Liver (tissue), 9 donors: Measurements from ENCODE around the gene NF1. TPM values are rescaled to one million over a fixed set of nuclear protein-coding genes. Genes with fewer than 3 reads are reported as not detected.
A peak's percentile ranks its signal among the peaks of the same experiment; 100 is the strongest.

Source experiments
- DNase-seq: peaks from one replicate; pipeline ENCODE4 v3.0.0-alpha.2; 2017; ENCODE audit warnings: low spot score
- H3K27ac ChIP-seq, 2 donors: one replicate each; pipeline ENCODE4 v1.7.0; 2013; ENCODE audit warnings: inconsistent platforms in 2 of 2, low read length in 2 of 2, control low read depth in 1 of 2, low read depth in 1 of 2, mild to moderate bottlenecking in 1 of 2
- H3K27me3 ChIP-seq, 4 donors: one replicate each; pipeline versions ENCODE4 v1.6.1 to v1.7.0; 2013; ENCODE audit warnings: low read length in 3 of 4, inconsistent platforms in 1 of 4, mild to moderate bottlenecking in 1 of 4, moderate library complexity in 1 of 4; ENCODE audit not compliant: control insufficient read depth in 4 of 4, insufficient read depth in 4 of 4
- H3K36me3 ChIP-seq, 4 donors: one replicate each; pipeline versions ENCODE4 v1.6.1 to v1.7.0; 2013; ENCODE audit warnings: low read length in 3 of 4, mild to moderate bottlenecking in 3 of 4, low read depth in 1 of 4, moderate library complexity in 1 of 4; ENCODE audit not compliant: control insufficient read depth in 4 of 4, insufficient read depth in 3 of 4
- H3K4me1 ChIP-seq, 4 donors: one replicate each; pipeline versions ENCODE4 v1.6.1 to v1.7.0; 2013; ENCODE audit warnings: low read length in 3 of 4, mild to moderate bottlenecking in 3 of 4, moderate library complexity in 1 of 4; ENCODE audit not compliant: control insufficient read depth in 4 of 4, insufficient read depth in 4 of 4
- H3K4me3 ChIP-seq, 3 donors: one replicate each; pipeline versions ENCODE4 v1.6.1 to v1.7.0; 2013; ENCODE audit warnings: low read length in 3 of 3, control low read depth in 1 of 3, low read depth in 1 of 3, mild to moderate bottlenecking in 1 of 3
- H3K9ac ChIP-seq, 2 donors: one replicate each; pipeline ENCODE4 v1.7.0; 2013; ENCODE audit warnings: low read length in 2 of 2, mild to moderate bottlenecking in 2 of 2, moderate library complexity in 2 of 2, control low read depth in 1 of 2, low read depth in 1 of 2
- H3K9me3 ChIP-seq, 4 donors: one replicate each; pipeline versions ENCODE4 v1.6.1 to v1.7.0; 2013; ENCODE audit warnings: low read length in 3 of 4; ENCODE audit not compliant: control insufficient read depth in 4 of 4
- CTCF ChIP-seq: fragments of 150-350 bp; IDR thresholded peaks from 2 replicates; pipeline ENCODE4 v1.5.1; 2017; ENCODE audit warnings: improper control_type of control experiment, low read depth, low read length; ENCODE audit not compliant: missing input control
- EGR1 ChIP-seq, 2 donors: IDR thresholded peaks; 2 replicates each; pipeline ENCODE4 v1.6.1; 2016 to 2018; ENCODE audit warnings: antibody characterized with exemption in 2 of 2, low read depth in 2 of 2
- GABPA ChIP-seq, 2 donors: IDR thresholded peaks in 1 of 2; conservative IDR thresholded peaks in 1 of 2; 2 replicates each; pipeline ENCODE4 v1.6.1; 2016; ENCODE audit warnings: antibody characterized with exemption in 2 of 2, mild to moderate bottlenecking in 1 of 2, moderate library complexity in 1 of 2
- HNF4A ChIP-seq, 2 donors: conservative IDR thresholded peaks; 2 replicates each; pipeline ENCODE4 v1.6.1; 2016; ENCODE audit warnings: antibody characterized with exemption in 2 of 2, mild to moderate bottlenecking in 2 of 2
- JUND ChIP-seq, 2 donors: IDR thresholded peaks; 2 replicates each; pipeline ENCODE4 v1.6.1; 2016; ENCODE audit warnings: antibody characterized with exemption in 2 of 2
- MAX ChIP-seq: IDR thresholded peaks from 2 replicates; pipeline ENCODE4 v1.6.1; 2016; ENCODE audit warnings: antibody characterized with exemption
- REST ChIP-seq: IDR thresholded peaks from 2 replicates; pipeline ENCODE4 v1.6.1; 2016; ENCODE audit warnings: antibody characterized with exemption, mild to moderate bottlenecking
- SP1 ChIP-seq: IDR thresholded peaks from 2 replicates; pipeline ENCODE4 v1.6.1; 2018; ENCODE audit warnings: antibody characterized with exemption, mild to moderate bottlenecking
- WGBS: extraction: QIAGEN DNeasy Blood & Tissue Kit; methylation state at CpG from one replicate; pipeline ENCODE4 v1.1.7; 2013; 5-methylcytosine and 5-hydroxymethylcytosine counted together
- polyA plus RNA-seq, 2 donors: library from polyadenylated mRNA; stranded (reverse) in 1 of 2; unstranded in 1 of 2; fragments of 200-250 nt in 1 of 2; fragments of >200 nt in 1 of 2; fragmentation: Nextera tagmentation in 1 of 2; extraction: Ambion mirVana in 1 of 2; gene quantifications; one replicate each; pipeline versions ENCODE4 v1.2.1 to v1.2.3, GENCODE V29; 2013 to 2015
- total RNA-seq, 2 donors: library from RNA; depleted of rRNA; stranded (reverse); fragments of >200 nt; gene quantifications; one replicate each; pipeline ENCODE4 v1.2.3, GENCODE V29; 2014
- donor health status: healthy.
- donor health status: healthy.
- donor health status: healthy.
- donor health status: healthy.
- donor health status: healthy.

The NF1 gene
- total and polyA plus RNA-seq, 4 donors = 4.6 to 42.6 (median 13.5) TPM

GRCh38 chr17:31116167-31116566 is 21.4 kb downstream of the NF1 start:
- 92% methylated on average over 4 of the region's 4 CpGs for WGBS
- DNase-seq = no peak

GRCh38 chr17:31122746-31123145 is 28.0 kb downstream of the NF1 start:
- H3K27ac ChIP-seq = no peak overlapping the region
- no peaks in the 10 kb centered on the region for H3K27me3 ChIP-seq
- no peaks in the 10 kb centered on the region for H3K9me3 ChIP-seq
- no peak for TF ChIP-seq REST
- TF ChIP-seq GABPA (IDR thresholded peaks at IDR 0.05 in 1 of 2, conservative IDR thresholded peaks at IDR 0.05 in 1 of 2) = no peak
- TF ChIP-seq EGR1 (IDR thresholded peaks at IDR 0.05; ENCODE audit: low read depth in 2 of 2) = no peak
- TF ChIP-seq CTCF = no peak
- no peak for TF ChIP-seq JUND (IDR thresholded peaks at IDR 0.05)
- TF ChIP-seq HNF4A (conservative IDR thresholded peaks at IDR 0.05) = no peak
- TF ChIP-seq SP1 = no peak
- H3K9ac ChIP-seq = no peak overlapping the region
- 90% methylated on average over 2 of the region's 2 CpGs for WGBS
- DNase-seq = no peak
- no peaks in the 10 kb centered on the region for H3K36me3 ChIP-seq
- H3K4me1 ChIP-seq = peaks cover 0 to 9% (median 3%) of the 10 kb centered on the region in 4 donors
- H3K4me3 ChIP-seq = no peak overlapping the region

More at GRCh38 chr17:31116167-31116566, 21.4 kb downstream of the NF1 start:
- Histone ChIP-seq H3K9me3 (no peaks in the 10 kb centered on the region), H3K9ac (no peak overlapping the region), H3K27ac (no peak overlapping the region), H3K36me3 (no peaks in the 10 kb centered on the region), H3K4me1 (peaks cover 0 to 2% (median 0%) of the 10 kb centered on the region in 4 donors), H3K4me3 (no peak overlapping the region), H3K27me3 (no peaks in the 10 kb centered on the region)
- TF ChIP-seq MAX = no peak
- TF ChIP-seq SP1 = no peak
- TF ChIP-seq HNF4A (conservative IDR thresholded peaks at IDR 0.05) = no peak

DNA sequence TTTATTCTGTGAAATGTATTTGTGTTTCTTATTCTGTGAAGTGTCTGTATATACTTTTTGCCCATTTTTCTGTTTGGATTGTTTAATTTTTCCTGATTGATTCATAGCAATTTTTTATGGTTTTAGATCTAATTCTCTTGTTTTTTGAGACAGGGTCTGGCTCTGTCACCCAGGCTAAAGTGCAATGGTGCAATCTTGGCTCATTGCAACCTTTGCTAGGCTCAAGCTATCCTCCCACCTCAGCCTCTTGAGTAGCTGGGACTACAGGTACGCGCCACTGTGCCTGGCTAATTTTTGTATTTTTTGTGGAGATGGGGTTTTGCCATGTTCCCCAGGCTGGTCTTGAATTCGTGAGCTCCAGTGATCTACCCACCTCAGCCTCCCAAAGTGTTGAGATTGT is 31.5 kb downstream of the NF1 start:
- H3K4me1 ChIP-seq = peaks cover 3 to 22% (median 16%) of the 10 kb centered on the region in 4 donors
- 95% methylated on average over 3 of the region's 3 CpGs for WGBS
- DNase-seq = no peak

More for the DNA sequence above, 31.5 kb downstream of the NF1 start:
- no peak for TF ChIP-seq REST
- TF ChIP-seq HNF4A (conservative IDR thresholded peaks at IDR 0.05) = peak; percentile 32 to 77
- Histone ChIP-seq H3K9ac (no peak overlapping the region), H3K36me3 (no peaks in the 10 kb centered on the region), H3K27me3 (no peaks in the 10 kb centered on the region), H3K4me3 (no peak overlapping the region), H3K27ac (no peak overlapping the region), H3K9me3 (no peaks in the 10 kb centered on the region)
